ENCODE measurements around the gene CEBPB.
"Not testable (repeated sequence)": the region's sequence is repeated elsewhere in the genome, so short reads cannot be mapped to it uniquely, and the experiment has no call there.

The CEBPB gene

GRCh38 chr20:50153500-50154377 lies 36.9 kb upstream of the CEBPB start, which contains the start of gene PEDS1:
Gene PEDS1 (minus strand): TSS chr20:50153723. CDS start chr20:50153637, 86 bp downstream.
- H3K4me1 ChIP-seq (ENCODE audit: low read depth, poor library complexity, severe bottlenecking) = peaks cover 15% of the 10 kb centered on the region
- H3K36me3 ChIP-seq (ENCODE audit: insufficient read depth) = no peaks in the 10 kb centered on the region
- peak within 1 kb of the TSS; percentile 85 for H2AFZ ChIP-seq (ENCODE audit: low read depth)
- TF ChIP-seq, protein P1, sequence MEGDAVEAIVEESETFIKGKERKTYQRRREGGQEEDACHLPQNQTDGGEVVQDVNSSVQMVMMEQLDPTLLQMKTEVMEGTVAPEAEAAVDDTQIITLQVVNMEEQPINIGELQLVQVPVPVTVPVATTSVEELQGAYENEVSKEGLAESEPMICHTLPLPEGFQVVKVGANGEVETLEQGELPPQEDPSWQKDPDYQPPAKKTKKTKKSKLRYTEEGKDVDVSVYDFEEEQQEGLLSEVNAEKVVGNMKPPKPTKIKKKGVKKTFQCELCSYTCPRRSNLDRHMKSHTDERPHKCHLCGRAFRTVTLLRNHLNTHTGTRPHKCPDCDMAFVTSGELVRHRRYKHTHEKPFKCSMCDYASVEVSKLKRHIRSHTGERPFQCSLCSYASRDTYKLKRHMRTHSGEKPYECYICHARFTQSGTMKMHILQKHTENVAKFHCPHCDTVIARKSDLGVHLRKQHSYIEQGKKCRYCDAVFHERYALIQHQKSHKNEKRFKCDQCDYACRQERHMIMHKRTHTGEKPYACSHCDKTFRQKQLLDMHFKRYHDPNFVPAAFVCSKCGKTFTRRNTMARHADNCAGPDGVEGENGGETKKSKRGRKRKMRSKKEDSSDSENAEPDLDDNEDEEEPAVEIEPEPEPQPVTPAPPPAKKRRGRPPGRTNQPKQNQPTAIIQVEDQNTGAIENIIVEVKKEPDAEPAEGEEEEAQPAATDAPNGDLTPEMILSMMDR (conservative IDR thresholded peaks at IDR 0.05; ENCODE audit: low read depth, low read length) = no peak
- H3K79me2 ChIP-seq (ENCODE audit: insufficient read depth, low read depth) = peaks cover 18% of the 10 kb centered on the region; the same call in 1 of the 2 replicates
- H4K20me1 ChIP-seq (ENCODE audit: insufficient read depth) = no peaks in the 10 kb centered on the region
- H3K27me3 ChIP-seq (ENCODE audit: insufficient read depth, low read depth) = no peaks in the 10 kb centered on the region
- peak within 1 kb of the TSS; percentile 75 for H3K9ac ChIP-seq
- H3K27ac ChIP-seq = no peak within 1 kb of the TSS
- no peak within 1 kb of the TSS for H3K4me3 ChIP-seq (IDR thresholded peaks at IDR 0.05; ENCODE audit: insufficient read depth, low read depth, low read length)
- peak within 1 kb of the TSS; percentile 100 for H3K4me2 ChIP-seq

DNA sequence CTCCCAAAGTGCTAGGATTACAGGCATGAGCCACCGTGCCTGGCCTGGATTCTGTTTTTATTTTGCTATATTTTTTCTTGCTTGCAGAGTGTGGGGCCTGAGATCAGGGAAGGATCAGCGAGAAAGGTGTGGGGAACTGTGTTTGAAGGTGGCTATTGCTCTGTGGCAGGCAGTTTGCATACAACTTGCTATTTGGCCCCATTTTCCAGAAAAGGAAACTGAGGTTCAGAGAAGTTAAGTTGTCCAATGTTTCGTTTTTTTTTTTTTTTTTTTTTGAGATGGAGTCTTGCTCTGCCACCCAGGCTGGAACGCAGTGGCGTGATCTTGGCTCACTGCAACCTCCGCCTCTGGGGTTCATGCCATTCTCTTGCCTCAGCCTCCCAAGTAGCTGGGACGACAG lies 29.1 kb upstream of the CEBPB start:
- H3K27me3 ChIP-seq (ENCODE audit: insufficient read depth, low read depth); H3K4me3 ChIP-seq (IDR thresholded peaks at IDR 0.05; ENCODE audit: insufficient read depth, low read depth, low read length); H3K36me3 ChIP-seq (ENCODE audit: insufficient read depth); H3K9ac ChIP-seq; H3K79me2 ChIP-seq (ENCODE audit: insufficient read depth, low read depth); H4K20me1 ChIP-seq (ENCODE audit: insufficient read depth); H2AFZ ChIP-seq (ENCODE audit: low read depth); H3K27ac ChIP-seq; H3K4me2 ChIP-seq; H3K4me1 ChIP-seq (ENCODE audit: low read depth, poor library complexity, severe bottlenecking): not testable (repeated sequence)

DNA sequence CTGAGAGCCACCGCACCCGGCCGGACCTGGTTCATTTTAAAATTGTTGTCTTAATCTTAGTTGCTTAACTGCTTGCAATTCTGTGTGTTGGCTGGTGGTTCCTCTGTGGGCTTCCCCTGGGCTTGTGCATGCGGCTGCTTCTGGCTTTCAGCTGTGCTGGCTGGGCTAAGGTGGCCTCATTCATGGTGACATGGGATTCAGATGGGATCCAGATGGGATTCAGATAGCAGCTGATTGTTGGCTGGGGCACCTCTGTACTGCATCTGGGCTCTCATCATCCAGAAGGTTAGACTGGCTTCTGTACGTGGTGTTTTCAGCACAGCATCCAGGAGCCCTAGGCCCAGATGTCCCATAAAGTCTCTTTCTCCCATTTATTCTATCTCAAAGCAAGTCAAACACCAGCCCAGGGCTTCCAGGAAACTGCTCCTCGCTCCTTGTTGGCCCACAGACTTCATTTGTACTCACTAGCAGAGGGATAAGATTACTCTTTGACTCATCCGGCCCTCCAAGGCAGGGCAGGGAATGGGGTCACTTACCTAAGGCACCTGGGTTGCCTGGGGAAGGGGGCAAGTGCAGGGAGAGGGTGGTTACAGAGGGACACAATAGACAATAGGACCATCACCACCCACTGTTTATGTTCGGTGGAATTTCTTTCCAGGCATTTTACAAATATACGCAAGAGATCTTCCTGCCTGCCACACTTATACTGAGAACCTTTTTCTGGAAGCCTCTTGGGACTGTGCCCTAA lies 26.9 kb upstream of the CEBPB start:
- Histone ChIP-seq H3K79me2 (ENCODE audit: insufficient read depth, low read depth) (no peaks in the 10 kb centered on the region), H3K4me1 (ENCODE audit: low read depth, poor library complexity, severe bottlenecking) (peaks cover 11% of the 10 kb centered on the region), H2AFZ (ENCODE audit: low read depth) (no peak overlapping the region), H3K4me2 (no peak overlapping the region), H3K27ac (no peak overlapping the region), H3K9ac (no peak overlapping the region), H3K27me3 (ENCODE audit: insufficient read depth, low read depth) (no peaks in the 10 kb centered on the region), H3K4me3 (IDR thresholded peaks at IDR 0.05; ENCODE audit: insufficient read depth, low read depth, low read length) (no peak overlapping the region), H4K20me1 (ENCODE audit: insufficient read depth) (no peaks in the 10 kb centered on the region), H3K36me3 (ENCODE audit: insufficient read depth) (no peaks in the 10 kb centered on the region)
- TF ChIP-seq, protein P1 (conservative IDR thresholded peaks at IDR 0.05; ENCODE audit: low read depth, low read length) = no peak

DNA sequence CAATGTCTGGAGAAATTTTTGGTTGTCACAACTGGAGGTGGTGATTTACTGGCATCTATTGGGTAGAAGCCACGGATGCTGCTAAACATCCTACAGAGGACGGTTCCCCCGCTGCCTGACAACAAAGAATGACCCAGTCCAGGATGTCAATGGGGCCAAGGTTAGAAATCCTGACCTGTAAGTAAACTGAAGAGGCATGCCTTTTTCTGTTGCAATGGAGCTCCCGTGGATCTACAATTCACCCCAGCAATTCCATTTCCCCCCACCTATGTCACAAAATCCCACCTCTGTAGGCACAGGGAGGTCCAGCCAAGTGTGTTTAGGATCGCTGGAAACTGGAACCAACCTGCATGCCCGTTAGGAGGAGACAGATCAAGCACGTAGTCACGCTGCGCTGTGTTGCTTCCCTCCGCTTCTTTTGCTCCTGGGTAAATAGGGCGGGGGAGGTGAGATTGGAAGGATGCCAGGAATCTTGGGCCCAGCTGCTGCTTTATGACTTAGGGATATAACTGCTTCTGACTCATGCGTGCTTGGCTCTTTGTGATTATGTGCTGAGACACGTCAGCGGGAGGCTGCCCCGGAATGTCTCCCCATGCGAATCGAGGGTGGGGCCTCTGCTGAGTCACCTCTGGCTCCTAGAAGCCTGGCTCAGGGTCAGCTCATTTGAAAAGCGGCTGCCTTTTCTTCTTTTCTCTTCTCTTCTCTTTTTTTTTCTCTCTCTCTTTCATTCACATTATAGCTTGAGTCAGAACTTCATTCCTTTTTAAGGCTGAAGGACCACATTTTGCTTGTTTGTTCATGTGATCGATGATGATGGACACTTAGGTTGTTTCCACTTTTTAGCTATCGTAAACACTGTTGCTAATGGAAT lies 24.7 kb upstream of the CEBPB start:
- peak overlapping the region; percentile 37; the same call in 1 of the 2 replicates for H3K4me2 ChIP-seq
- H2AFZ ChIP-seq (ENCODE audit: low read depth) = peak overlapping the region; percentile 42
- H4K20me1 ChIP-seq (ENCODE audit: insufficient read depth) = no peaks in the 10 kb centered on the region
- no peaks in the 10 kb centered on the region for H3K36me3 ChIP-seq (ENCODE audit: insufficient read depth)
- TF ChIP-seq, protein P1 (conservative IDR thresholded peaks at IDR 0.05; ENCODE audit: low read depth, low read length) = no peak
- H3K27me3 ChIP-seq (ENCODE audit: insufficient read depth, low read depth) = no peaks in the 10 kb centered on the region
- H3K4me3 ChIP-seq (IDR thresholded peaks at IDR 0.05; ENCODE audit: insufficient read depth, low read depth, low read length) = no peak overlapping the region
- H3K27ac ChIP-seq = peak overlapping the region; percentile 50
- H3K79me2 ChIP-seq (ENCODE audit: insufficient read depth, low read depth) = no peaks in the 10 kb centered on the region
- H3K4me1 ChIP-seq (ENCODE audit: low read depth, poor library complexity, severe bottlenecking) = peaks cover 11% of the 10 kb centered on the region
- peak overlapping the region; percentile 46; the same call in 1 of the 2 replicates for H3K9ac ChIP-seq
